ENCODE results near the gene DENND4A. TPM values are rescaled to one million over a fixed set of nuclear protein-coding genes. Genes with fewer than 3 reads are reported as not detected.
"Not testable (repeated sequence)": the region's sequence is repeated elsewhere in the genome, so short reads cannot be mapped to it uniquely, and the experiment has no call there.

DENND4A gene
- total RNA-seq, 4 donors from 2014 or later: 17.7 to 34.3 (median 25.4) TPM

DNA sequence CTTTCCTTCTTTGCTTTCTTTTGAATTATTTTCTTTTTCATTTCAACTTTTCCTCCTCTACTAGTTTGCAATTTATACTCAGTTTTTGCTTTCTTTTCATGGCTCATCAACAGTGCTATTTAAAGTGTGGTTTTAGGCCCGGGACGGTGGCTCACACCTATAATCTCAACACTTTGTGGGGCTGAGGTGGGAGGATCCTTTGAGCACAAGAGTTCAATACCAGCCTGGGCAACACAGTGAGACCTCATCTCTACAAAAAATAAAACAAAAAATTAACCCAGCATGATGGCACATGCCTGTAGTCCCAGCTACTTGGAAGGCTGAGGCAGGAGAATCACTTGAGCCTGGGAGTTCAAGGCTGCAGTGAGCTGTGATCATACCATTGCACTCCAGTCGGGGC, 20.4 kb upstream of the DENND4A start:
- no peaks in the 10 kb centered on the region for H3K27me3 ChIP-seq
- peaks cover 0 to 11% (median 6%) of the 10 kb centered on the region in 4 donors for H3K9me3 ChIP-seq
- no peaks in the 10 kb centered on the region for H3K36me3 ChIP-seq
- 77% methylated on average over 3 of the region's 3 CpGs for WGBS
- TF ChIP-seq EP300 (IDR thresholded peaks at IDR 0.05): no peak
- TF ChIP-seq, protein P1, sequence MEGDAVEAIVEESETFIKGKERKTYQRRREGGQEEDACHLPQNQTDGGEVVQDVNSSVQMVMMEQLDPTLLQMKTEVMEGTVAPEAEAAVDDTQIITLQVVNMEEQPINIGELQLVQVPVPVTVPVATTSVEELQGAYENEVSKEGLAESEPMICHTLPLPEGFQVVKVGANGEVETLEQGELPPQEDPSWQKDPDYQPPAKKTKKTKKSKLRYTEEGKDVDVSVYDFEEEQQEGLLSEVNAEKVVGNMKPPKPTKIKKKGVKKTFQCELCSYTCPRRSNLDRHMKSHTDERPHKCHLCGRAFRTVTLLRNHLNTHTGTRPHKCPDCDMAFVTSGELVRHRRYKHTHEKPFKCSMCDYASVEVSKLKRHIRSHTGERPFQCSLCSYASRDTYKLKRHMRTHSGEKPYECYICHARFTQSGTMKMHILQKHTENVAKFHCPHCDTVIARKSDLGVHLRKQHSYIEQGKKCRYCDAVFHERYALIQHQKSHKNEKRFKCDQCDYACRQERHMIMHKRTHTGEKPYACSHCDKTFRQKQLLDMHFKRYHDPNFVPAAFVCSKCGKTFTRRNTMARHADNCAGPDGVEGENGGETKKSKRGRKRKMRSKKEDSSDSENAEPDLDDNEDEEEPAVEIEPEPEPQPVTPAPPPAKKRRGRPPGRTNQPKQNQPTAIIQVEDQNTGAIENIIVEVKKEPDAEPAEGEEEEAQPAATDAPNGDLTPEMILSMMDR (IDR thresholded peaks at IDR 0.05): no peak
- TF ChIP-seq POLR2AphosphoS5 (IDR thresholded peaks at IDR 0.05): no peak
- TF ChIP-seq POLR2A (IDR thresholded peaks at IDR 0.05; ENCODE audit: low read depth): no peak
- H3K4me3 ChIP-seq: no peak overlapping the region
- no peak overlapping the region for H3K27ac ChIP-seq (replicated peaks in 1 of 4)
- DNase-seq (ENCODE audit: extremely low spot score): no peak
- intact Hi-C loops (cut with DNase I): no loop called here
- H3K4me1 ChIP-seq: no peaks in the 10 kb centered on the region

DNA sequence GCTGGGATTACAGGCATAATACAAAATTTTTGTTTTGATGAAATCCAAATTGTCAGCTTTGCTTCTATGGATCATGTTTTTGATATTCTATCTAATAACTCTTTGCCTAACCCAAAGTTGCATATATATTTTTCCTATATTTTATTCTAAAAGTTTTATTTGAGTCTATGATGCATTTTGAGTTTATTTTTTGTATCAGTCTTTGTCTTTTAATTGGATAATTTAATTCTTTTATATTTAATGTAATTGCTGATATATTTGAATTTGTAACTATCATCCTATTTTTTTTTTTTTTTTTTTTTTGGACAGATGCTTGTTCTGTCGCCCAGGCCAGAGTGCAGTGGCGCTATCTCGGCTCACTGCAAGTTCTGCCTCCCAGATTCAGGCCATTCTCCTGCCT, 19.7 kb upstream of the DENND4A start:
- no peak for DNase-seq (ENCODE audit: extremely low spot score)
- H3K9me3 ChIP-seq: peaks cover 0 to 11% (median 6%) of the 10 kb centered on the region in 4 donors
- whole genome bisulfite sequencing: 95% methylated on average over 3 of the region's 3 CpGs
- intact Hi-C loops (cut with DNase I): no loop called here
- H3K27ac ChIP-seq (replicated peaks in 1 of 4): no peak overlapping the region
- no peaks in the 10 kb centered on the region for H3K36me3 ChIP-seq
- no peak overlapping the region for H3K4me3 ChIP-seq
- no peaks in the 10 kb centered on the region for H3K27me3 ChIP-seq
- TF ChIP-seq, protein P1 (IDR thresholded peaks at IDR 0.05): no peak
- TF ChIP-seq POLR2AphosphoS5 (IDR thresholded peaks at IDR 0.05): no peak
- no peak for TF ChIP-seq POLR2A (IDR thresholded peaks at IDR 0.05; ENCODE audit: low read depth)
- no peak for TF ChIP-seq EP300 (IDR thresholded peaks at IDR 0.05)
- no peaks in the 10 kb centered on the region for H3K4me1 ChIP-seq

DNA sequence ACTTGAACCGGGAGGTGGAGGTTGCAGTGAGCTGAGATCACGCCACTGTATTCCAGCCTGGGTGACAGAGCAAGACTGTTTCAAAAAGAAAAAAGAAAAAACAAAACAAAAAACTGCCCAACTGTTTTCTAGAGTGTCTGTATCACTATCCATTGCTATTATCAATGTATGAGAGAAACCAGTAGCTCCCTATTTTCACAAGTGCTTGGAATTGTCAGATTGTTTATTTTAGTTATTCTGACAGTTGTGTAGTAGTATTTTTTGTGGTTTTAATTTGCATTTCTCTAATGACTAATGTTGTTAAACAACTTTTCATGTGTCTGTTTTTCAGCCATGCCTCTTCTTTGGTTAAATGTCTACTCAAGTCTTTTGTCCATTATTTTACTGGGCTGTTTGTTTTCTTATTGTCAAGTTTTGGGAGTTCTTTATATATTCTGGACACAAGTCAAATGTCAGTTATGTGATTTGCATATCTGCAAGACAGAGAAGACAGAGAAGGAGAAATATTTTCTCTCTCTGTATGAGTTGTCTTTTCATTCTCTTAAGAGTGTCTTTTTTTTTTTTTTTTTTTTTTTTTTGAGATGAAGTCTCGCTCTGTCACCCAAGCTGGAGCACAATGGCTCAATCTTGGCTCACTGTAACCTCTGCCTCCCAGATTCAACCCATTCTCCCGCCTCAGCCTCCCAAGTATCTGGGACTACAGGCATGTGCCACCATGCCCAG, 19.1 kb upstream of the DENND4A start:
- H3K4me1 ChIP-seq; DNase-seq (ENCODE audit: extremely low spot score); H3K4me3 ChIP-seq; H3K27ac ChIP-seq (replicated peaks in 1 of 4); H3K36me3 ChIP-seq; H3K27me3 ChIP-seq; intact Hi-C loops (cut with DNase I): not testable (repeated sequence)
- 98% methylated on average over 4 of the region's 4 CpGs for WGBS
- peaks cover 0 to 11% (median 6%) of the 10 kb centered on the region in 4 donors for H3K9me3 ChIP-seq

DNA sequence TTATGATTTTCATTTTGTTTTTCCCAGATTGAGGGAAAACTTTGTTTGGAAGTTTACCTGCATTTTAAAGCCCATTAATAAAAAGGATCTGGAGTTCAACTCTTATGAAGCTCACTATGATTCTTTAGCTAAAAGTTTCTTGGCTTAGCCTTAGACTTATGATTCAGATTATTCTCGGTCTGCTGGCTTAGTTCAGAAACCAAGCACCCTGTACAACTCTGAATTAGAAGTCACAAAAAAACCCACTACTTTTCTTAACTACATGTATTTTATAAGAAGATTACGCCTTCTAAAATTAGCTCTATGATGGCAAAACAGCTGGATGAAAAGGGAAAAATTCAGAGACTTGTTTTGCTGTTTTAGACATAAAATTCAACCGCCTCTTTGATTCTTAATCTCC, 14.3 kb upstream of the DENND4A start:
- Histone ChIP-seq H3K4me1 (no peaks in the 10 kb centered on the region), H3K36me3 (no peaks in the 10 kb centered on the region), H3K27ac (replicated peaks in 1 of 4) (no peak overlapping the region), H3K9me3 (no peaks in the 10 kb centered on the region), H3K27me3 (no peaks in the 10 kb centered on the region), H3K4me3 (no peak overlapping the region)
- intact Hi-C loops (cut with DNase I): no loop called here
- TF ChIP-seq, protein P1 (IDR thresholded peaks at IDR 0.05): no peak
- TF ChIP-seq EP300 (IDR thresholded peaks at IDR 0.05) (no peak), POLR2A (IDR thresholded peaks at IDR 0.05; ENCODE audit: low read depth) (no peak), POLR2AphosphoS5 (IDR thresholded peaks at IDR 0.05) (no peak)
- DNase-seq (ENCODE audit: extremely low spot score): no peak
- 64% methylated on average over 3 of the region's 3 CpGs for WGBS

DNA sequence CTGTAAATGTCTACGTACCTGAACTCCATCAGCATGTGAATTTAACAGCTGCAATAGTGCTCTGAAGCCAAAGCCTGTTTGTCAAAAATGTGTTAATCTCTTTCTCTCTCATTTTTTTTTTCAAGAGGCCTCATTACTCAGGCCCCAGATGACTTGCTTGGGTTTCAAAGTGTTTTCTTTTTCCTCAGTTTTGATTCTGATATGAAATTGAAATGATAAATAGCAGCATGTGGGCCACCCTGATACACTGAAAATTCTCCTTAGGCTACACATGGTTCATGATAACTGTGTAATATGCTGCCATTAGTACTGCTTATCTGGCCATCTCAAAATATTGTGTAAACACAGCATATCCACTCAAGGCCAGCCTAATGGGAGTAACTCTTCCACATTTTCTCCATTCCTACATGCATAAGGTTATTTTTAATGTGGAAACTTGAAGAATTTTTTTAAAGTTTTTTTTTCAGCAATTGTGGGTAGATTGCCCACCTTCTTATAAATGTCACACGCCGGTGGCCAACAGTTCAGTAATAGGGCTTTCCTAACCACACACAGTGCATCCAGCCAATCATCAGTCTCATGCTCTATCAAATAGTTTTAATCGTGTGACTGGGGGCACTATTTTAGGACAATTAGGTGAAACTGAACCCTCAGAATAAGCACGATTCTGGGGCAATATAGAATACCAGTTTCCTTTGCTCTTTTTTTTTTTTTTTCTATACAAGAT, 13.1 kb upstream of the DENND4A start:
- H3K36me3 ChIP-seq: no peaks in the 10 kb centered on the region
- no peaks in the 10 kb centered on the region for H3K4me1 ChIP-seq
- H3K9me3 ChIP-seq: no peaks in the 10 kb centered on the region
- intact Hi-C loops (cut with DNase I): no loop called here
- no peak for DNase-seq (ENCODE audit: extremely low spot score)
- no peak overlapping the region for H3K4me3 ChIP-seq
- 73% methylated on average over 5 of the region's 5 CpGs for WGBS
- H3K27ac ChIP-seq (replicated peaks in 1 of 4): no peak overlapping the region
- TF ChIP-seq, protein P1 (IDR thresholded peaks at IDR 0.05): no peak
- TF ChIP-seq POLR2A (IDR thresholded peaks at IDR 0.05; ENCODE audit: low read depth) (no peak), EP300 (IDR thresholded peaks at IDR 0.05) (no peak), POLR2AphosphoS5 (IDR thresholded peaks at IDR 0.05) (no peak)
- H3K27me3 ChIP-seq: no peaks in the 10 kb centered on the region
